ENCODE results near the gene TCOF1. TPM values are rescaled to one million over a fixed set of nuclear protein-coding genes. Genes with fewer than 3 reads are reported as not detected.

Gene TCOF1
- total and polyA plus RNA-seq, 2 experiments from 2014 or later = 86.8 to 165 TPM

DNA sequence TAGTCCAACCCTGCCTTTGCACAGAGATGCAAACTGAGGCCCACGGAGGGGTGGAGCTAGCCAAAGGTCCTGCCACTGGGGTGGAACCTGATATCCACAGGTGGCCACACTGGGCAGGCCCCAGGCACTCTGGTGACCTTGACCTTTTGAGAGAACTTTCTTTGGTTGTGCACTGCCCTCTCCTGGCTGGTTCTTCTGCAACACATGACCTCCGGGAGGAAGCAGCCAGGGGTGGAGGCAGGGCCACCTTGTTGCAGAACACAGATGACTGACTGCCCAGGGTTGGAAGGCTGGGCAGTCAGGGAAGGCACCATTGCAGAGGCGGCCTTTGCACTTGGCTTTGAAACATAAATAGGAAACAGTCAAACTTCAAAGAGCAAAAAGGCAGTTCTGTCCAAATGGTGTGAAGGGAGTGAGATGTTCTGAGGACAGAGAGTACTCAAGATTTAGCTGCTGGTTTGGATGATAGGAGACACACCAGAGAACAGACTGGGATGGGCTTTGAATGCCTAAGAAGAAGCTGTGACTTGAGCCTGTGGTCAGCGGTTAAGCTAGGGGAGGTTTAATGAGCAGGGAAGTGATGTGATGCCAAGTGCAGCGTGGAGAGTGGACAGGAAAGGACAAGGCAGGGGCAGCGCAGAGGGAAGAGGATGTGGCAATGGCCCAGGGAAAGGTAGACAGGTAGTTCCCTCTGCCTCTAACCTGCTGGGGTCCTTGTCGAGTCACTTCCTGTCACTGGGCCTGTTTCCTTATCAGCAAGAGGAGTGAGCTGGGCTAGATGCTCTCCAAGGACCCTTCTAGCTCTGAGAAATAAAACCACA, 6.8 kb upstream of the TCOF1 start:
- Histone ChIP-seq H3K4me2 (peak overlapping the region; percentile 34; the same call in 1 of the 2 replicates), H3K4me3 (no peak overlapping the region), H3K9me2 (ENCODE audit: insufficient read depth) (no peaks in the 10 kb centered on the region), H3K36me3 (ENCODE audit: insufficient read depth) (no peaks in the 10 kb centered on the region), H3F3A (replicated peaks; ENCODE audit: low read depth) (no peaks in the 10 kb centered on the region), H2AFZ (peak overlapping the region; percentile 91), H3K79me2 (replicated peaks; ENCODE audit: insufficient read depth) (no peaks in the 10 kb centered on the region), H4K20me1 (replicated peaks; ENCODE audit: insufficient read depth) (no peaks in the 10 kb centered on the region), H3K4me1 (ENCODE audit: insufficient read depth) (peaks cover 7% of the 10 kb centered on the region; the same call in 1 of the 2 replicates), H3K27ac (ENCODE audit: low read depth) (no peak overlapping the region), H3K27me3 (ENCODE audit: insufficient read depth) (no peaks in the 10 kb centered on the region)
- TF ChIP-seq, protein P1, sequence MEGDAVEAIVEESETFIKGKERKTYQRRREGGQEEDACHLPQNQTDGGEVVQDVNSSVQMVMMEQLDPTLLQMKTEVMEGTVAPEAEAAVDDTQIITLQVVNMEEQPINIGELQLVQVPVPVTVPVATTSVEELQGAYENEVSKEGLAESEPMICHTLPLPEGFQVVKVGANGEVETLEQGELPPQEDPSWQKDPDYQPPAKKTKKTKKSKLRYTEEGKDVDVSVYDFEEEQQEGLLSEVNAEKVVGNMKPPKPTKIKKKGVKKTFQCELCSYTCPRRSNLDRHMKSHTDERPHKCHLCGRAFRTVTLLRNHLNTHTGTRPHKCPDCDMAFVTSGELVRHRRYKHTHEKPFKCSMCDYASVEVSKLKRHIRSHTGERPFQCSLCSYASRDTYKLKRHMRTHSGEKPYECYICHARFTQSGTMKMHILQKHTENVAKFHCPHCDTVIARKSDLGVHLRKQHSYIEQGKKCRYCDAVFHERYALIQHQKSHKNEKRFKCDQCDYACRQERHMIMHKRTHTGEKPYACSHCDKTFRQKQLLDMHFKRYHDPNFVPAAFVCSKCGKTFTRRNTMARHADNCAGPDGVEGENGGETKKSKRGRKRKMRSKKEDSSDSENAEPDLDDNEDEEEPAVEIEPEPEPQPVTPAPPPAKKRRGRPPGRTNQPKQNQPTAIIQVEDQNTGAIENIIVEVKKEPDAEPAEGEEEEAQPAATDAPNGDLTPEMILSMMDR (conservative IDR thresholded peaks at IDR 0.05; ENCODE audit: low read depth in 2 of 2) = peak; percentile 81 to 97
- TF ChIP-seq, protein P2, sequence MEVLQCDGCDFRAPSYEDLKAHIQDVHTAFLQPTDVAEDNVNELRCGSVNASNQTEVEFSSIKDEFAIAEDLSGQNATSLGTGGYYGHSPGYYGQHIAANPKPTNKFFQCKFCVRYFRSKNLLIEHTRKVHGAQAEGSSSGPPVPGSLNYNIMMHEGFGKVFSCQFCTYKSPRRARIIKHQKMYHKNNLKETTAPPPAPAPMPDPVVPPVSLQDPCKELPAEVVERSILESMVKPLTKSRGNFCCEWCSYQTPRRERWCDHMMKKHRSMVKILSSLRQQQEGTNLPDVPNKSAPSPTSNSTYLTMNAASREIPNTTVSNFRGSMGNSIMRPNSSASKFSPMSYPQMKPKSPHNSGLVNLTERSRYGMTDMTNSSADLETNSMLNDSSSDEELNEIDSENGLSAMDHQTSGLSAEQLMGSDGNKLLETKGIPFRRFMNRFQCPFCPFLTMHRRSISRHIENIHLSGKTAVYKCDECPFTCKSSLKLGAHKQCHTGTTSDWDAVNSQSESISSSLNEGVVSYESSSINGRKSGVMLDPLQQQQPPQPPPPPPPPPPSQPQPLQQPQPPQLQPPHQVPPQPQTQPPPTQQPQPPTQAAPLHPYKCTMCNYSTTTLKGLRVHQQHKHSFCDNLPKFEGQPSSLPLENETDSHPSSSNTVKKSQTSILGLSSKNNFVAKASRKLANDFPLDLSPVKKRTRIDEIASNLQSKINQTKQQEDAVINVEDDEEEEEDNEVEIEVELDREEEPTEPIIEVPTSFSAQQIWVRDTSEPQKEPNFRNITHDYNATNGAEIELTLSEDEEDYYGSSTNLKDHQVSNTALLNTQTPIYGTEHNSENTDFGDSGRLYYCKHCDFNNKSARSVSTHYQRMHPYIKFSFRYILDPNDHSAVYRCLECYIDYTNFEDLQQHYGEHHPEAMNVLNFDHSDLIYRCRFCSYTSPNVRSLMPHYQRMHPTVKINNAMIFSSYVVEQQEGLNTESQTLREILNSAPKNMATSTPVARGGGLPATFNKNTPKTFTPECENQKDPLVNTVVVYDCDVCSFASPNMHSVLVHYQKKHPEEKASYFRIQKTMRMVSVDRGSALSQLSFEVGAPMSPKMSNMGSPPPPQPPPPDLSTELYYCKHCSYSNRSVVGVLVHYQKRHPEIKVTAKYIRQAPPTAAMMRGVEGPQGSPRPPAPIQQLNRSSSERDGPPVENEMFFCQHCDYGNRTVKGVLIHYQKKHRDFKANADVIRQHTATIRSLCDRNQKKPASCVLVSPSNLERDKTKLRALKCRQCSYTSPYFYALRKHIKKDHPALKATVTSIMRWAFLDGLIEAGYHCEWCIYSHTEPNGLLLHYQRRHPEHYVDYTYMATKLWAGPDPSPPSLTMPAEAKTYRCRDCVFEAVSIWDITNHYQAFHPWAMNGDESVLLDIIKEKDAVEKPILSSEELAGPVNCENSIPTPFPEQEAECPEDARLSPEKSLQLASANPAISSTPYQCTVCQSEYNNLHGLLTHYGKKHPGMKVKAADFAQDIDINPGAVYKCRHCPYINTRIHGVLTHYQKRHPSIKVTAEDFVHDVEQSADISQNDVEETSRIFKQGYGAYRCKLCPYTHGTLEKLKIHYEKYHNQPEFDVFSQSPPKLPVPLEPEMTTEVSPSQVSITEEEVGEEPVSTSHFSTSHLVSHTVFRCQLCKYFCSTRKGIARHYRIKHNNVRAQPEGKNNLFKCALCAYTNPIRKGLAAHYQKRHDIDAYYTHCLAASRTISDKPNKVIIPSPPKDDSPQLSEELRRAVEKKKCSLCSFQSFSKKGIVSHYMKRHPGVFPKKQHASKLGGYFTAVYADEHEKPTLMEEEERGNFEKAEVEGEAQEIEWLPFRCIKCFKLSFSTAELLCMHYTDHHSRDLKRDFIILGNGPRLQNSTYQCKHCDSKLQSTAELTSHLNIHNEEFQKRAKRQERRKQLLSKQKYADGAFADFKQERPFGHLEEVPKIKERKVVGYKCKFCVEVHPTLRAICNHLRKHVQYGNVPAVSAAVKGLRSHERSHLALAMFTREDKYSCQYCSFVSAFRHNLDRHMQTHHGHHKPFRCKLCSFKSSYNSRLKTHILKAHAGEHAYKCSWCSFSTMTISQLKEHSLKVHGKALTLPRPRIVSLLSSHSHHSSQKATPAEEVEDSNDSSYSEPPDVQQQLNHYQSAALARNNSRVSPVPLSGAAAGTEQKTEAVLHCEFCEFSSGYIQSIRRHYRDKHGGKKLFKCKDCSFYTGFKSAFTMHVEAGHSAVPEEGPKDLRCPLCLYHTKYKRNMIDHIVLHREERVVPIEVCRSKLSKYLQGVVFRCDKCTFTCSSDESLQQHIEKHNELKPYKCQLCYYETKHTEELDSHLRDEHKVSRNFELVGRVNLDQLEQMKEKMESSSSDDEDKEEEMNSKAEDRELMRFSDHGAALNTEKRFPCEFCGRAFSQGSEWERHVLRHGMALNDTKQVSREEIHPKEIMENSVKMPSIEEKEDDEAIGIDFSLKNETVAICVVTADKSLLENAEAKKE (CRISPR knock-in tag; IDR thresholded peaks at IDR 0.05) = no peak
- H3K27me3 Mint-ChIP-seq (ENCODE audit: insufficient read depth, low read depth, poor library complexity) = peaks cover 4% of the 10 kb centered on the region
- DNase-seq (ENCODE audit: low spot score) = peak; percentile 94
- H3K36me3 Mint-ChIP-seq (ENCODE audit: low read depth) = no peaks in the 10 kb centered on the region
- H3K9me3 Mint-ChIP-seq = no peaks in the 10 kb centered on the region
- H3K4me3 Mint-ChIP-seq = no peak overlapping the region
- peaks cover 10% of the 10 kb centered on the region for H3K4me1 Mint-ChIP-seq
- ATAC-seq = peak; percentile 96
- H3K27ac Mint-ChIP-seq = no peak overlapping the region

Measured in GM23338 (cell line).